DOHH2 (cell line): ENCODE measurements around the gene LSAMP.

Experiments used
- CTCF ChIP-seq: fragments of 200-600 bp; sonication (generic); IDR thresholded peaks from one replicate; pipeline ENCODE4 v1.5.1; 2014; ENCODE audit warnings: antibody characterized with exemption, mild to moderate bottlenecking, low read depth, low read length; ENCODE audit not compliant: poor library complexity, severe bottlenecking
- EZH2phosphoT487 ChIP-seq: fragments of 200-600 bp; sonication (generic); IDR thresholded peaks from 2 replicates; pipeline ENCODE4 v1.6.1; 2017; ENCODE audit warnings: borderline replicate concordance, mild to moderate bottlenecking, antibody characterized with exemption, low read length, moderate library complexity, mixed read lengths

GRCh38 chr3:116097226-116097625 lies 348.1 kb downstream of the LSAMP start:
- TF ChIP-seq EZH2phosphoT487 (no peak), CTCF (no peak)
